RWPE2 (cell line): ENCODE data around the gene FGL2.

ENCODE experiments used
- ATAC-seq: fragments of 200-7000 bp; cut with Tn5 transposase; 3 replicates; pipeline ENCODE4 v1.9.1; 2021; ENCODE audit warnings: low read depth
- DNase-seq: peaks from one replicate; pipeline ENCODE4 v3.0.0-alpha.2; 2020; ENCODE audit warnings: low spot score
- H3K27ac ChIP-seq: fragments of 450-650 bp; 2 replicates; pipeline ENCODE4 v1.5.1; 2017; ENCODE audit warnings: mild to moderate bottlenecking; ENCODE audit not compliant: poor library complexity, severe bottlenecking
- H3K27me3 ChIP-seq: fragments of 250-450 bp; sonication (Bioruptor Pico); 2 replicates; pipeline ENCODE4 v1.5.1; 2021; ENCODE audit warnings: mild to moderate bottlenecking, moderate library complexity; ENCODE audit not compliant: insufficient read depth, poor library complexity, severe bottlenecking
- H3K36me3 ChIP-seq: fragments of 250-450 bp; sonication (Bioruptor Pico); 2 replicates; pipeline ENCODE4 v1.5.1; 2020; ENCODE audit warnings: low read depth, mild to moderate bottlenecking, moderate library complexity
- H3K4me1 ChIP-seq: fragments of 250-450 bp; sonication (Bioruptor Pico); 2 replicates; pipeline ENCODE4 v1.5.1; 2021; ENCODE audit warnings: mild to moderate bottlenecking, moderate library complexity; ENCODE audit not compliant: insufficient read depth, poor library complexity, severe bottlenecking
- H3K4me3 ChIP-seq: fragments of 250-450 bp; sonication (Bioruptor Pico); 2 replicates; pipeline ENCODE4 v1.5.1; 2021; ENCODE audit warnings: mild to moderate bottlenecking, moderate library complexity; ENCODE audit not compliant: severe bottlenecking
- H3K9me3 ChIP-seq: fragments of 250-450 bp; sonication (Bioruptor Pico); 2 replicates; pipeline ENCODE4 v1.5.1; 2021; ENCODE audit warnings: mild to moderate bottlenecking, moderate library complexity; ENCODE audit not compliant: severe bottlenecking
- TF ChIP-seq, protein P1 (sequence below): fragments of 450-650 bp; IDR thresholded peaks from one replicate; pipeline ENCODE4 v1.5.1; 2017; ENCODE audit warnings: mild to moderate bottlenecking, moderate library complexity; ENCODE audit not compliant: poor library complexity, severe bottlenecking

FGL2 gene

DNA sequence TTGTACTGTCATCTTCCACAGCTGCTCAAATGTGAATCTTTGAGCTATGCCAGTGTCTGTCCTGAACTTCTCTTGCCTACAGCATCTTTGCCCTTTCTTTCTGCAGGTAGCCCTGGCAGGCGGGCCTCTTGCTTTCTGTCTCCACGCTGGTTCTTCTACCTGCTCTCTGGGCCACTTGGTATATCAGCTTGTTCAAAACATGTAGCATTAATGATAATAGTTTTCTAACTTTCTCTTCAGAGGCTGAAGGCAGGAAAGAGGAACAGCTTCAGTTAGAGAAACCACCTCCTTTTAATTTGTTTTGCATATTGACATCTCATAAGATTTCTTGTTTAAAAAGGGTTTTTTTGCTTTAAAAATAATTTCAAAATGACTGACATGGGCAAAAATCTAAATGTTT is 923 bp upstream of the FGL2 start:
- H3K27ac ChIP-seq: no peak overlapping the region
- TF ChIP-seq, protein P1, sequence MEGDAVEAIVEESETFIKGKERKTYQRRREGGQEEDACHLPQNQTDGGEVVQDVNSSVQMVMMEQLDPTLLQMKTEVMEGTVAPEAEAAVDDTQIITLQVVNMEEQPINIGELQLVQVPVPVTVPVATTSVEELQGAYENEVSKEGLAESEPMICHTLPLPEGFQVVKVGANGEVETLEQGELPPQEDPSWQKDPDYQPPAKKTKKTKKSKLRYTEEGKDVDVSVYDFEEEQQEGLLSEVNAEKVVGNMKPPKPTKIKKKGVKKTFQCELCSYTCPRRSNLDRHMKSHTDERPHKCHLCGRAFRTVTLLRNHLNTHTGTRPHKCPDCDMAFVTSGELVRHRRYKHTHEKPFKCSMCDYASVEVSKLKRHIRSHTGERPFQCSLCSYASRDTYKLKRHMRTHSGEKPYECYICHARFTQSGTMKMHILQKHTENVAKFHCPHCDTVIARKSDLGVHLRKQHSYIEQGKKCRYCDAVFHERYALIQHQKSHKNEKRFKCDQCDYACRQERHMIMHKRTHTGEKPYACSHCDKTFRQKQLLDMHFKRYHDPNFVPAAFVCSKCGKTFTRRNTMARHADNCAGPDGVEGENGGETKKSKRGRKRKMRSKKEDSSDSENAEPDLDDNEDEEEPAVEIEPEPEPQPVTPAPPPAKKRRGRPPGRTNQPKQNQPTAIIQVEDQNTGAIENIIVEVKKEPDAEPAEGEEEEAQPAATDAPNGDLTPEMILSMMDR: no peak
- H3K9me3 ChIP-seq: no peaks in the 10 kb centered on the region
- no peak overlapping the region for H3K4me3 ChIP-seq
- no peaks in the 10 kb centered on the region for H3K36me3 ChIP-seq
- DNase-seq (no peak), ATAC-seq (no peak)
- H3K27me3 ChIP-seq: no peaks in the 10 kb centered on the region
- no peaks in the 10 kb centered on the region for H3K4me1 ChIP-seq

DNA sequence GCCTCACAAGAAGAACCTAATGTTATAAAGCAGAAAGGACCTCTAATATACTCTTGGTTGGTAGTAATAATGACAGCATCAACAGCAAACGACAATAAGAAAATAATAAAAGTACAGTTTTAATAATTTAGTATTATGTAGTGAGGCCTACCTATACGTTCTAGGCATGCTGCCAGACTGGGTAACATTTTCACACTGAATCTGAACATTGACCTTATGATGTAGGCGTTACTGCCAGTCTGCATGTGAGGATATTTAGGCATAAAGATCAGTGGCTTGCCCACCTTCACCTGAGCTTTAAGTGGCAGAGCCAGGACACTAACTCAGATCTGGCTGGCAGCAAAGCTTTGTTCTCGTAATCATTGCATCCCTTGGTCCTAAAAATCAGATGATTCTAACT is 2.5 kb downstream of the FGL2 start:
- H3K9me3 ChIP-seq: no peaks in the 10 kb centered on the region
- no peak overlapping the region for H3K4me3 ChIP-seq
- no peaks in the 10 kb centered on the region for H3K4me1 ChIP-seq
- DNase-seq: no peak
- no peaks in the 10 kb centered on the region for H3K36me3 ChIP-seq
- no peaks in the 10 kb centered on the region for H3K27me3 ChIP-seq
- TF ChIP-seq, protein P1: no peak
- no peak overlapping the region for H3K27ac ChIP-seq
- no peak for ATAC-seq

DNA sequence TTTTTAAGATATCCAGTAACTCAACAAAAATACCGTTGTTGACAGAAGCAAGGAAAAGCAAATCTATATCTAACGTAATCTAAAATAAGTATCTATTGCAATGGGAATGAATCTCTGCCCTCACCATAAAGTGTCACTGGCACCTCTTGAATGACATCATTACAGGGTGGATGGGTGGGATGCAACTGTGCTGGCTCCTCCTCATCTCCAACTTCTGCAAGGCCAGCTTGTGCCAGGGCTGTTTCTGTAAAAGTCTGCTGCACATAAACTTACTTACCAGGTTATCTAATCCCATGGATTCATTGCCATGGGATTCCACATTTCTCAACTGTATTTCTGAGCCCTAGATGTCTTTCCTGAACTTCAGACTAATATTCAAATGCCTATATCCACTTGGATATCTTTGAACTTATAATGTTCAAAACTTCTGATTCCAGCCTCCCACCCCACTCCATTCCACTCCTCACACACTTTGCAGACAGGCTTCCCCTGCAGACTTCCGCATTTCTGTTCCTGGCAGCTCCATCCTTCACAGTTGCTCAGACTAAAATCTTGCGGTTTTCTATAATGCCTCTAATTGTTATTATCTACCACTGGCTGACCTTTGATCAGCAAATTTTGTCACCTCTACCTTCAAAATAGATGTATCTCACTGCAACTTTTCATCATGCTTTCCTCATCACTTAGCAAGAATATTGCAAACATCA is 10.7 kb downstream of the FGL2 start:
- Histone ChIP-seq H3K4me3 (no peak overlapping the region), H3K9me3 (no peaks in the 10 kb centered on the region), H3K27me3 (no peaks in the 10 kb centered on the region), H3K4me1 (no peaks in the 10 kb centered on the region), H3K27ac (no peak overlapping the region), H3K36me3 (no peaks in the 10 kb centered on the region)
- TF ChIP-seq, protein P1: no peak
- ATAC-seq (no peak), DNase-seq (no peak)

DNA sequence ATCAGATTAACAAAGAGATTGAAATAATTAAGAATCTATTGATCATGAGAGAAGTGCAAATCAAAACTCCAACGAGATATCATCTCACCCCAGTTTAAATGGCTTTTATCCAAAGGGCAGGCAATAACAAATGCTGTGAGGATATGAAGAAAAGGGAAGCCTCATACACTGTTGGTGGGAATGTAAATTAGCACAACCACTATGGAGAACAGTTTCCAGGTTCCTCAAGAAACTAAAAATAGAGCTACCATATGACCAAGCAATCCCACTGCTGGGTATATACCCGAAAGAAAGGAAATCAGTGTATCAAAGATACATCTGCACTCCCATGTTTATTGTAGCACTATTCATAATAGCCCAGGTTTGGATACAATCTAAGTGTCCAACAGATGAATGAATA is 13.8 kb downstream of the FGL2 start:
- H3K27ac ChIP-seq: no peak overlapping the region
- ATAC-seq: no peak
- no peak overlapping the region for H3K4me3 ChIP-seq
- no peaks in the 10 kb centered on the region for H3K27me3 ChIP-seq
- no peaks in the 10 kb centered on the region for H3K9me3 ChIP-seq
- no peak for DNase-seq
- H3K36me3 ChIP-seq: no peaks in the 10 kb centered on the region
- TF ChIP-seq, protein P1: no peak
- H3K4me1 ChIP-seq: no peaks in the 10 kb centered on the region

DNA sequence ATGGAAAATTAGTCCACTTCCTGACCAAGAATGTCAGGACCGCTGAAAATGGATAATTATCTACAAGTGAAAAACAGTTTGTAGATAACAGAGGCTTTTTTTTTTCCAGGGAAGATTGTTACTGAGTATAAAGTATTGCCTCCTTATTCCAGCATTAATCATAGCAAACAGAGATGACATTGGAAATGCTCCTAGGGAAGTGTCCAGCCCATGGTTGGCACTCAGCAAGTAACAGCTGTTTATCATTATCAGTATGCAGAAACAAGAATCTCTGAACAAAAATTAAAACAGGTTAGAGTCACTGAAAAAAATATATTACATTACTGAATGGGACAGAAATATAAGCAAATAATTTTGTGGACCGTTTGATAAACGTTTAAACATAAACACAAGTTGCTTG is 14.6 kb downstream of the FGL2 start:
- no peak for DNase-seq
- H3K27me3 ChIP-seq: no peaks in the 10 kb centered on the region
- H3K4me1 ChIP-seq: no peaks in the 10 kb centered on the region
- no peaks in the 10 kb centered on the region for H3K9me3 ChIP-seq
- ATAC-seq: no peak
- no peak overlapping the region for H3K27ac ChIP-seq
- no peaks in the 10 kb centered on the region for H3K36me3 ChIP-seq
- no peak overlapping the region for H3K4me3 ChIP-seq
- TF ChIP-seq, protein P1: no peak
